Endothelial cell of umbilical vein (primary cell): ENCODE measurements around the gene BLOC1S2. TPM values are rescaled to one million over a fixed set of nuclear protein-coding genes. Genes with fewer than 3 reads are reported as not detected.

Source experiments
- BruUV-seq: library from RNA; stranded (reverse); fragments of 400-500 nt; replicated peaks from 2 replicates; lab custom pipeline; 2021; lab: Mats Ljungman, UMichigan
- CTCF ChIA-PET: fragments of 300-600, 350-600 bp; sonication (Branson Sonifier 250); formaldehyde crosslinking; loops from one replicate; lab custom pipeline; 2021; ENCODE audit warnings: antibody characterized with exemption, inconsistent platforms; lab: Charles Lee
- POLR2A ChIA-PET: fragments of 300-600, 350-600 bp; sonication (Branson Sonifier 250); formaldehyde crosslinking; loops from one replicate; lab custom pipeline; 2021; ENCODE audit warnings: antibody characterized with exemption, inconsistent platforms; lab: Charles Lee
- DNase-seq: peaks from one replicate; pipeline ENCODE4 v3.0.0-alpha.2; 2011; ENCODE audit warnings: low read depth, low spot score
- FAIRE-seq: peaks from 2 replicates; lab custom pipeline; 2011; peaks lifted over from hg19 to GRCh38; lab: Jason Lieb, UNC
- H2AFZ ChIP-seq: 2 replicates; pipeline ENCODE4 v1.6.0; 2012; ENCODE audit warnings: low read depth, low read length, control low read depth, inconsistent platforms
- H3K27ac ChIP-seq: 2 replicates; pipeline ENCODE4 v1.5.1; 2011; ENCODE audit warnings: low read depth, mild to moderate bottlenecking, control low read depth, low read length, moderate library complexity; ENCODE audit not compliant: insufficient read depth
- H3K27me3 ChIP-seq, 2 experiments: 2 replicates each; pipeline versions ENCODE4 v1.6.0 to v1.6.1; 2011; ENCODE audit warnings: low read length in 2 of 2, mixed read lengths in 1 of 2; ENCODE audit not compliant: control insufficient read depth in 2 of 2, insufficient read depth in 2 of 2
- H3K36me3 ChIP-seq, 2 experiments: 2 replicates in 1 of 2; 3 replicates in 1 of 2; pipeline ENCODE4 v1.5.1; 2011; ENCODE audit warnings: low read length in 2 of 2, mild to moderate bottlenecking in 1 of 2, moderate library complexity in 1 of 2; ENCODE audit not compliant: control insufficient read depth in 2 of 2, insufficient read depth in 2 of 2; ENCODE audit errors: extremely low read depth in 1 of 2
- H3K4me1 ChIP-seq: 3 replicates; pipeline ENCODE4 v1.5.1; 2011; ENCODE audit warnings: mild to moderate bottlenecking, low read length; ENCODE audit not compliant: control insufficient read depth, insufficient read depth; ENCODE audit errors: extremely low read depth
- H3K4me2 ChIP-seq: 2 replicates; pipeline ENCODE4 v1.6.1; 2011; ENCODE audit warnings: low read length, control low read depth, mixed read lengths; ENCODE audit not compliant: insufficient read depth
- H3K4me3 ChIP-seq, 3 experiments: fragments of 200-600 bp in 1 of 3; sonication (generic), shearing (Covaris generic) in 1 of 3; replicated peaks in 1 of 3; 2 replicates each; pipeline ENCODE4 v1.5.1; 2011 to 2016; ENCODE audit warnings: control low read depth in 3 of 3, low read length in 3 of 3, mild to moderate bottlenecking in 2 of 3, inconsistent platforms in 1 of 3, low read depth in 1 of 3, moderate library complexity in 1 of 3; ENCODE audit not compliant: insufficient read depth in 1 of 3
- H3K79me2 ChIP-seq: 2 replicates; pipeline ENCODE4 v1.6.0; 2012; ENCODE audit warnings: low read length, inconsistent platforms; ENCODE audit not compliant: control insufficient read depth, insufficient read depth
- H3K9ac ChIP-seq: replicated peaks from 2 replicates; pipeline ENCODE3; 2011; ENCODE audit warnings: low read length, control low read depth; ENCODE audit not compliant: insufficient read depth; ENCODE audit errors: extremely low read depth
- H3K9me1 ChIP-seq: replicated peaks from 3 replicates; pipeline ENCODE4 v1.6.0; 2011; ENCODE audit warnings: mild to moderate bottlenecking, low read length; ENCODE audit not compliant: control insufficient read depth, insufficient read depth; ENCODE audit errors: extremely low read depth
- H3K9me3 ChIP-seq: replicated peaks from 2 replicates; pipeline ENCODE4 v1.5.1; 2012; ENCODE audit warnings: low read length, inconsistent platforms; ENCODE audit not compliant: control insufficient read depth, insufficient read depth
- H4K20me1 ChIP-seq: replicated peaks from 2 replicates; pipeline ENCODE3; 2011; ENCODE audit warnings: mild to moderate bottlenecking, low read length; ENCODE audit not compliant: control insufficient read depth, insufficient read depth; ENCODE audit errors: extremely low read depth
- EZH2 ChIP-seq: IDR thresholded peaks from 2 replicates; pipeline ENCODE4 v1.6.1; 2012; ENCODE audit warnings: borderline replicate concordance, low read depth, mild to moderate bottlenecking, moderate library complexity, low read length, inconsistent platforms; ENCODE audit not compliant: severe bottlenecking
- FOS ChIP-seq: IDR thresholded peaks from 2 replicates; pipeline ENCODE4 v1.6.1; 2011; ENCODE audit warnings: mild to moderate bottlenecking, low read length, moderate library complexity, borderline replicate concordance; ENCODE audit not compliant: insufficient read depth
- GATA2 ChIP-seq: IDR thresholded peaks from 2 replicates; pipeline ENCODE4 v1.7.0; 2011; ENCODE audit warnings: low read depth, mild to moderate bottlenecking, moderate library complexity, mixed read lengths, low read length; ENCODE audit not compliant: insufficient read length, insufficient read depth
- JUN ChIP-seq: IDR thresholded peaks from 2 replicates; pipeline ENCODE4 v1.6.1; 2011; ENCODE audit warnings: borderline replicate concordance, low read depth; ENCODE audit not compliant: insufficient read length, insufficient read depth
- MYC ChIP-seq: IDR thresholded peaks from one replicate; pipeline ENCODE4 v1.6.1; 2011; ENCODE audit warnings: mild to moderate bottlenecking, low read depth, low read length
- POLR2A ChIP-seq: IDR thresholded peaks from 2 replicates; pipeline ENCODE4 v1.6.1; 2012; ENCODE audit warnings: low read depth, mild to moderate bottlenecking, control low read depth, low read length
- POLR2AphosphoS5 ChIP-seq: IDR thresholded peaks from 2 replicates; pipeline ENCODE4 v1.6.1; 2012; ENCODE audit warnings: low read depth, mild to moderate bottlenecking, control low read depth, low read length, moderate library complexity; ENCODE audit not compliant: insufficient read depth
- dilution Hi-C: fragments of 300-500 bp; cut with MboI; formaldehyde crosslinking; loops from one replicate; pipeline ENCODE4 v1.15.0; 2019; ENCODE audit warnings: low sequenced_read_pairs; ENCODE audit not compliant: extremely low pct_ligation_motif_present
- intact Hi-C: fragments of 100-400 bp; cut with micrococcal nuclease; formaldehyde crosslinking; loops from one replicate; pipeline ENCODE4 v1.10.0; 2022
- polyA plus RNA-seq, 4 experiments: library from polyadenylated mRNA; depleted of rRNA in 3 of 4; stranded (reverse) in 3 of 4; unstranded in 1 of 4; fragments of >200 nt; gene quantifications; 2 replicates each; pipeline versions ENCODE4 v1.2.1 to v1.2.3, GENCODE V29; 2011 to 2012; ENCODE audit warnings: missing spikeins in 1 of 4
- total RNA-seq: library from RNA; stranded (reverse); gene quantifications from 2 replicates; pipeline ENCODE4 v1.2.3, GENCODE V29; 2021
- TF ChIP-seq, protein P1 (sequence below): IDR thresholded peaks from 2 replicates; pipeline ENCODE4 v1.6.1; 2011; ENCODE audit not compliant: insufficient read depth, insufficient read length
- TF ChIP-seq, protein P2 (sequence below), 2 donors: IDR thresholded peaks; 1 replicate in 1 of 2; 2 replicates in 1 of 2; pipeline ENCODE4 v1.5.1; 2011; ENCODE audit warnings: low read length in 2 of 2, mild to moderate bottlenecking in 2 of 2, moderate library complexity in 2 of 2, control low read depth in 1 of 2, inconsistent platforms in 1 of 2, low read depth in 1 of 2; ENCODE audit not compliant: insufficient read depth in 1 of 2; ENCODE audit errors: extremely low read depth in 1 of 2

BLOC1S2 gene
- total and polyA plus RNA-seq, 2 donors (not counting 3 experiments of a cell fraction or from before 2014, with no cell fraction given), result 18.7 to 45.9 TPM

DNA sequence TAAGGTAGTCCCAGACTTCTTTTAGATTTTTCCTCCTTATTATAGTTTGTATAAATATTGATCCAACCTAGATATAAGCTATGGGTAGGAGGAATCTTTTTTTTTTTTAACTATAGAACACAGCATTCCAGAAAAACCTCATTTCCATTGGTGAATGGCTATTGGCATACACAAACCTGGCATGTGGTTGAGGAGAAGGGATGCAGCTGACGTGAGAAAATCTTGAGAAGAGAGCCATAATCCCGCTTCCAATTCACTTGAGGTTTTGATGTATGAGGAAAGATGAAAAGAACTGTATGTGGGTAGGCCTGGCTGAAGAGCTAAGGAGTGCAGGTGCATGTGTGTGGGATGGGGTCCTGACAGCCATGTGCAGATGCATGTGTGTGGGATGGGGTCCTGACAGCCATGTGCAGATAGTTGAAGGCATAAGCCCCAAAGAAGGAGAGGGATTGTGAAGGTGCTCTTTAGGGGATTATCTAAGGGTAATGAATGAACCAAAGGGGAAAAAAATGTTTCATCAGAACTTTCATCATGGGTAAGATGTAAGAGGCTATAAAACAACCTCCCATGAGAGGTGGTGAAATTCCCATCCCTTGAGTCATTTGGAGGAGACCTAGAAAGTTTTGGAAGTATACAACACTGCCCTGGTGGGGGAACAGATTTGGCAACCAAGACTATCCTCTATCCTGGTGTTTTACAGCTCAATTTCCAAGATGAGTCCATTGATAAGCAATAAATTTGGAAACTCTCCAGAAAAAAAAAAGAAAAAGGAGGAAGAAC lies 47.4 kb upstream of the BLOC1S2 start:
- H3K36me3 ChIP-seq, result no peaks in the 10 kb centered on the region
- no peaks in the 10 kb centered on the region for H3K4me1 ChIP-seq
- no peaks in the 10 kb centered on the region for H3K9me1 ChIP-seq
- no peak overlapping the region for H3K27ac ChIP-seq
- no peaks in the 10 kb centered on the region for H4K20me1 ChIP-seq
- peaks cover 22 to 30% of the 10 kb centered on the region in 2 experiments for H3K27me3 ChIP-seq
- H3K4me2 ChIP-seq, result no peak overlapping the region
- H3K79me2 ChIP-seq, result no peaks in the 10 kb centered on the region
- no peak for DNase-seq
- dilution Hi-C loops (no loop called here), intact Hi-C loops (no loop called here)
- BruUV-seq, result no TSS peak
- no peaks in the 10 kb centered on the region for H3K9me3 ChIP-seq
- ChIA-PET CTCF (interaction anchor here (1.0 to 1.9 kb wide), 7 partner anchors 9 to 185 kb away, joined by 3 to 9 read pairs (median 4); no protein-coding TSS in a partner anchor), POLR2A (no interaction called here)
- TF ChIP-seq FOS, result no peak
- TF ChIP-seq, protein P1, sequence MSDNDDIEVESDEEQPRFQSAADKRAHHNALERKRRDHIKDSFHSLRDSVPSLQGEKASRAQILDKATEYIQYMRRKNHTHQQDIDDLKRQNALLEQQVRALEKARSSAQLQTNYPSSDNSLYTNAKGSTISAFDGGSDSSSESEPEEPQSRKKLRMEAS, result no peak
- no peak for TF ChIP-seq JUN
- TF ChIP-seq POLR2A, result no peak
- TF ChIP-seq MYC, result no peak
- TF ChIP-seq EZH2, result no peak
- TF ChIP-seq GATA2, result no peak
- TF ChIP-seq POLR2AphosphoS5, result no peak
- TF ChIP-seq, protein P2, sequence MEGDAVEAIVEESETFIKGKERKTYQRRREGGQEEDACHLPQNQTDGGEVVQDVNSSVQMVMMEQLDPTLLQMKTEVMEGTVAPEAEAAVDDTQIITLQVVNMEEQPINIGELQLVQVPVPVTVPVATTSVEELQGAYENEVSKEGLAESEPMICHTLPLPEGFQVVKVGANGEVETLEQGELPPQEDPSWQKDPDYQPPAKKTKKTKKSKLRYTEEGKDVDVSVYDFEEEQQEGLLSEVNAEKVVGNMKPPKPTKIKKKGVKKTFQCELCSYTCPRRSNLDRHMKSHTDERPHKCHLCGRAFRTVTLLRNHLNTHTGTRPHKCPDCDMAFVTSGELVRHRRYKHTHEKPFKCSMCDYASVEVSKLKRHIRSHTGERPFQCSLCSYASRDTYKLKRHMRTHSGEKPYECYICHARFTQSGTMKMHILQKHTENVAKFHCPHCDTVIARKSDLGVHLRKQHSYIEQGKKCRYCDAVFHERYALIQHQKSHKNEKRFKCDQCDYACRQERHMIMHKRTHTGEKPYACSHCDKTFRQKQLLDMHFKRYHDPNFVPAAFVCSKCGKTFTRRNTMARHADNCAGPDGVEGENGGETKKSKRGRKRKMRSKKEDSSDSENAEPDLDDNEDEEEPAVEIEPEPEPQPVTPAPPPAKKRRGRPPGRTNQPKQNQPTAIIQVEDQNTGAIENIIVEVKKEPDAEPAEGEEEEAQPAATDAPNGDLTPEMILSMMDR (IDR thresholded peaks at IDR 0.05; ENCODE audit: extremely low read depth in 1 of 2, insufficient read depth in 1 of 2, low read depth in 1 of 2, low read length in 2 of 2), result no peak
- no peak overlapping the region for H3K9ac ChIP-seq
- H3K4me3 ChIP-seq, result no peak overlapping the region
- no peak overlapping the region for H2AFZ ChIP-seq
- no peak for FAIRE-seq
